Fibroblast of lung (primary cell): ENCODE results near the gene GYPC. TPM values are rescaled to one million over a fixed set of nuclear protein-coding genes. Genes with fewer than 3 reads are reported as not detected.
"Not testable (repeated sequence)": the region's sequence is repeated elsewhere in the genome, so short reads cannot be mapped to it uniquely, and the experiment has no call there.

ENCODE experiments used
- DNase-seq, 2 donors: peaks; one replicate each; pipeline versions ENCODE4 v3.0.0 to v3.0.0-alpha.2; 2010; ENCODE audit warnings: low read depth in 2 of 2
- H2AFZ ChIP-seq: 2 replicates; pipeline ENCODE4 v1.5.1; 2012; ENCODE audit warnings: low read length, control low read depth, inconsistent platforms
- H3K27ac ChIP-seq: 2 replicates; pipeline ENCODE4 v1.5.1; 2011; ENCODE audit warnings: low read length, control low read depth; ENCODE audit not compliant: insufficient read depth
- H3K27me3 ChIP-seq: 2 replicates; pipeline ENCODE4 v1.5.1; 2011; ENCODE audit warnings: mild to moderate bottlenecking, low read length; ENCODE audit not compliant: control insufficient read depth, insufficient read depth
- H3K36me3 ChIP-seq: 2 replicates; pipeline ENCODE4 v1.5.1; 2011; ENCODE audit warnings: low read length; ENCODE audit not compliant: control insufficient read depth, insufficient read depth
- H3K4me1 ChIP-seq: 2 replicates; pipeline ENCODE4 v1.5.1; 2011; ENCODE audit warnings: low read length; ENCODE audit not compliant: control insufficient read depth, insufficient read depth; ENCODE audit errors: extremely low read depth
- H3K4me2 ChIP-seq: 2 replicates; pipeline ENCODE4 v1.5.1; 2011; ENCODE audit warnings: low read length, control low read depth; ENCODE audit not compliant: insufficient read depth; ENCODE audit errors: extremely low read depth
- H3K4me3 ChIP-seq, 4 experiments: fragments of 200-600 bp in 1 of 4; sonication (generic) in 1 of 4; replicated peaks in 1 of 4; 2 replicates each; pipeline ENCODE4 v1.5.1; 2011 to 2016; ENCODE audit warnings: low read length in 4 of 4, low read depth in 3 of 4, mild to moderate bottlenecking in 3 of 4, control low read depth in 2 of 4, inconsistent platforms in 1 of 4, mixed read lengths in 1 of 4; ENCODE audit not compliant: insufficient read depth in 1 of 4; ENCODE audit errors: control extremely low read depth in 1 of 4
- H3K79me2 ChIP-seq: 2 replicates; pipeline ENCODE4 v1.5.1; 2012; ENCODE audit warnings: mild to moderate bottlenecking, low read length, inconsistent platforms; ENCODE audit not compliant: control insufficient read depth, insufficient read depth
- H3K9ac ChIP-seq: 2 replicates; pipeline ENCODE4 v1.5.1; 2011; ENCODE audit warnings: mild to moderate bottlenecking, low read length, control low read depth; ENCODE audit not compliant: insufficient read depth
- H3K9me3 ChIP-seq: 2 replicates; pipeline ENCODE4 v1.5.1; 2012; ENCODE audit warnings: low read depth, low read length; ENCODE audit not compliant: control insufficient read depth, insufficient read depth
- H4K20me1 ChIP-seq: 2 replicates; pipeline ENCODE4 v1.5.1; 2011; ENCODE audit warnings: low read length; ENCODE audit not compliant: control insufficient read depth, insufficient read depth; ENCODE audit errors: extremely low read depth
- EZH2 ChIP-seq: IDR thresholded peaks from 2 replicates; pipeline ENCODE4 v1.5.1; 2012; ENCODE audit warnings: low read length, control low read depth, mild to moderate bottlenecking; ENCODE audit errors: missing control alignments
- polyA plus RNA-seq, 2 donors: library from polyadenylated mRNA; depleted of rRNA in 1 of 2; stranded (reverse) in 1 of 2; unstranded in 1 of 2; fragments of >200 nt; gene quantifications; 2 replicates each; pipeline ENCODE4 v1.2.1, GENCODE V29; 2011 to 2012; ENCODE audit warnings: missing spikeins in 1 of 2
- total RNA-seq: library from RNA; depleted of rRNA; stranded (reverse); fragments of >200 nt; gene quantifications from 2 replicates; pipeline ENCODE4 v1.2.1, GENCODE V29; 2014
- TF ChIP-seq, protein P1 (sequence below), 2 donors: IDR thresholded peaks in 1 of 2; conservative IDR thresholded peaks in 1 of 2; 1 replicate in 1 of 2; 2 replicates in 1 of 2; pipeline ENCODE4 v1.5.1; 2011 to 2012; ENCODE audit warnings: low read length in 2 of 2, control low read depth in 1 of 2, inconsistent platforms in 1 of 2, low read depth in 1 of 2, mild to moderate bottlenecking in 1 of 2

Gene GYPC
- total and polyA plus RNA-seq, 2 donors (not counting 1 experiment from before 2014, with no cell fraction given), result 135 to 167 TPM

DNA sequence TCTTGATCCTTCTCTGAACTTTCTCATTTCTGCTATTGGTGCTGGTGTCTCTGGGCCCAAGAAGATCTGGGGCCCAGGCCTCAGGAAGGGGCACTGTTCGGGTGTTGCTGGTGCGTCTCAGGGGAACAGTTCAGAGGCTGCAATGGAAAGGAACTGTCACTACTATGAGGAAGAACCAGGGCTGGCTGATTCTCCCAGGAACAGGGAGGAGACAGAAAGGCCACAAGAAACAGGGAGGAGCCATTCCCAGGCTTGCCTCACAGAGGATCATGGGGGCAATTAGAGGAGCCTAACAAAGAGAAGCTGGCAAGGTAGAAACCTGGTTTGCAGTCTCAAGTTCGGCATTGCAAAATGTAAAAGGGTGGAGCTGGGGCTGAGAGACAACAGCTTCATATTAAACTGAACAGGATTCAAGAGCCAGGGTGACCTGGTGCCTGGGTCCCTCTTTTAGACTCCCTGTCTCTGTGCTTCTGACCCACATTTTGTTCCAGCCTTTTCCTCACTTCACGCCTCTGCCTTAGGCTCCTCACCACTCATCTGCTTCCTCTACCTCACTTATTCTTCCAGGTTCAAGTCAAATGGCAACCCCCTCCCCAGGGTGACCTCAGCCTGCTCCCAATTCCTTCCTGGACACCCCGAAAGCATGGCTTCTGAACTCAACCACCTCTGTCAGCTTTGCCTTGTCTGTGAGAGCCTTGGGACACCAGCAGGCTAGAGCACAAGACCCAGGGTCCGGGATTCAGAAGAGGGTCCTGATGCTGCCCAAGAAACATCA lies 58.4 kb downstream of the GYPC start:
- no peak overlapping the region for H3K4me2 ChIP-seq
- no peak overlapping the region for H2AFZ ChIP-seq
- H3K9me3 ChIP-seq, result no peaks in the 10 kb centered on the region
- no peaks in the 10 kb centered on the region for H3K79me2 ChIP-seq
- H3K4me1 ChIP-seq, result no peaks in the 10 kb centered on the region
- no peak overlapping the region for H3K4me3 ChIP-seq
- no peaks in the 10 kb centered on the region for H3K36me3 ChIP-seq
- no peaks in the 10 kb centered on the region for H3K27me3 ChIP-seq
- H3K9ac ChIP-seq, result no peak overlapping the region
- no peak for TF ChIP-seq EZH2
- TF ChIP-seq, protein P1, sequence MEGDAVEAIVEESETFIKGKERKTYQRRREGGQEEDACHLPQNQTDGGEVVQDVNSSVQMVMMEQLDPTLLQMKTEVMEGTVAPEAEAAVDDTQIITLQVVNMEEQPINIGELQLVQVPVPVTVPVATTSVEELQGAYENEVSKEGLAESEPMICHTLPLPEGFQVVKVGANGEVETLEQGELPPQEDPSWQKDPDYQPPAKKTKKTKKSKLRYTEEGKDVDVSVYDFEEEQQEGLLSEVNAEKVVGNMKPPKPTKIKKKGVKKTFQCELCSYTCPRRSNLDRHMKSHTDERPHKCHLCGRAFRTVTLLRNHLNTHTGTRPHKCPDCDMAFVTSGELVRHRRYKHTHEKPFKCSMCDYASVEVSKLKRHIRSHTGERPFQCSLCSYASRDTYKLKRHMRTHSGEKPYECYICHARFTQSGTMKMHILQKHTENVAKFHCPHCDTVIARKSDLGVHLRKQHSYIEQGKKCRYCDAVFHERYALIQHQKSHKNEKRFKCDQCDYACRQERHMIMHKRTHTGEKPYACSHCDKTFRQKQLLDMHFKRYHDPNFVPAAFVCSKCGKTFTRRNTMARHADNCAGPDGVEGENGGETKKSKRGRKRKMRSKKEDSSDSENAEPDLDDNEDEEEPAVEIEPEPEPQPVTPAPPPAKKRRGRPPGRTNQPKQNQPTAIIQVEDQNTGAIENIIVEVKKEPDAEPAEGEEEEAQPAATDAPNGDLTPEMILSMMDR (conservative IDR thresholded peaks at IDR 0.05 in 1 of 2, IDR thresholded peaks at IDR 0.05 in 1 of 2; ENCODE audit: low read depth in 1 of 2, low read length in 2 of 2), result no peak
- DNase-seq, result no peak
- H4K20me1 ChIP-seq, result no peaks in the 10 kb centered on the region
- no peak overlapping the region for H3K27ac ChIP-seq

DNA sequence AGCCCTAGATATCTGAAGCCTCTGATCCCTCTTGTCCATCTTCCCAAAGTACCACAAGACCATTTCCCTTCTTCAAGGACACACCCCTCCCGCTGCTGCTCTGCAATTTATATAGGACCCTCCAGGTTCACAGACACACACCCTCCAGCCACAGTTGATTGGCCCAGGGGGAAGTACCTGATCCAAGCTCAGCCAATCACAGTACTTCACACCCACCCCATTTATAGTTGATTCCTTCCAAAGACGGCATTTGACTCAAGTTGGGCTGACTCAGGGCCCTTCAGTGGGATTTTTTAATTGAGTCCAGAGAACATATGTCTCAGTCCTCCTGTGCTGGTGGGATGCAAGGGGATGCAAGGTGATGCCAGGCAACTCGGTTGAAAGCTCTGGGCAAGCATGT lies 59.2 kb downstream of the GYPC start:
- Histone ChIP-seq H3K27ac (no peak overlapping the region), H3K9me3 (no peaks in the 10 kb centered on the region), H3K4me2 (no peak overlapping the region), H3K36me3 (no peaks in the 10 kb centered on the region), H3K27me3 (no peaks in the 10 kb centered on the region), H3K4me1 (no peaks in the 10 kb centered on the region), H3K9ac (no peak overlapping the region), H3K4me3 (no peak overlapping the region), H2AFZ (no peak overlapping the region), H4K20me1 (no peaks in the 10 kb centered on the region), H3K79me2 (no peaks in the 10 kb centered on the region)
- TF ChIP-seq, protein P1 (conservative IDR thresholded peaks at IDR 0.05 in 1 of 2, IDR thresholded peaks at IDR 0.05 in 1 of 2; ENCODE audit: low read depth in 1 of 2, low read length in 2 of 2), result no peak
- TF ChIP-seq EZH2, result no peak
- DNase-seq, result no peak

DNA sequence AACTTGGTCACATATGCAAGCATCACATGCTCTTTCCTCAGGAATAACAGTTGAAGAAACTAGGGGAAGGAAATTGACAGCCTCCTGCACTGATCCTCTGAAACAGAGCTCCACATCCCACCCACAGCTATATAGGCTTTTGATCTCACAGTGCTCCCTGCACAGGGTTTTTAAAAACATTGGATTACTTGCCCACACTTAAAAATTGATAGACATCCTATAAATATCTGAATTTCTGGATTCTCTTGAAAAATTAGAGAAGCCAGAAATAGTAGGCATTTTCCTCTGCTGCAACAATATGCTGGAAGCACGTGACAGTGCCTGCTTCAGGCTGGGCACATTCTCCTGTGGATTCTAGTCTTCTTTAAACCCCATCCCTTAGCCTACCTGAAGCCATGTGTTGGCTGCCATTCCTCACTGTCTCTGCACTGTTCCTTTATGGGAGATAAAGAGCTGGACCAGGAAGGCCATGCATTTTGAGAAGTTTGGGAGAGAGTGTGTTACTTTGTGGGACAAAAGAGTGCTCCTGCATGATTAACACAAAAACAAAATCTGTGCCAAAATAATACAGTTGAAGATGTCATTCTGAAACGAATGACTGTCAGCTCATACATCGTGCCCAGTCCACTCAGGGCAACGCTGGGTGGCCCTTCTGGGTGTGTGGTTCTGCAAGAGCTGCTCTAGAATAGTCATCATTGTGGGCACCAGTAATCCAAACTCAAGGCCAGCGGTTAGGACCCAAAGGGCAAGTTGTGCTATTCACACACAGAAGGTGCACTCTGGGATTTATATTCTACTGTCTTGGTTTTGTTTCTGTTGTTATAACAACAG lies 59.8 kb downstream of the GYPC start:
- Histone ChIP-seq H3K4me3 (no peak overlapping the region), H3K27ac (no peak overlapping the region), H3K79me2 (no peaks in the 10 kb centered on the region), H2AFZ (no peak overlapping the region), H3K9me3 (no peaks in the 10 kb centered on the region), H3K9ac (no peak overlapping the region), H3K4me2 (no peak overlapping the region), H3K36me3 (no peaks in the 10 kb centered on the region), H3K27me3 (no peaks in the 10 kb centered on the region), H3K4me1 (no peaks in the 10 kb centered on the region), H4K20me1 (no peaks in the 10 kb centered on the region)
- DNase-seq, result no peak
- TF ChIP-seq EZH2, result no peak
- TF ChIP-seq, protein P1 (conservative IDR thresholded peaks at IDR 0.05 in 1 of 2, IDR thresholded peaks at IDR 0.05 in 1 of 2; ENCODE audit: low read depth in 1 of 2, low read length in 2 of 2), result no peak

DNA sequence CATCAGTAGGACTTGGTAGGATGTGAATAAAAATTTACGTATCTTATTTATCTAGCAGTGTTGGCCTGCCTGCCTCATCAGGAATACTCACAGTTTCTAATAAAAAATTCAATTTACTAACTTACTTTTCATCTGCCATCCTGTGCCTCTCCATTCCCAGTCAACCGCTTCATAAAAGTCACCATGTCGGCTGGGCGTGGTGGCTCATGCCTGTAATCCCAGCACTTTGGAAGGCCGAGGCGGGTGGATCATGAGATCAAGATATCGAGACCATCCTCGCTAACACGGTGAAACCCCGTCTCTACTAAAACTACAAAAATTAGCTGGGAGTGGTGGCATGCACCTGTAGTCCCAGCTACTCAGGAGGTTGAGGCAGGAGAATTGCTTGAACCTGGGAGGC lies 61.3 kb downstream of the GYPC start:
- H3K27ac ChIP-seq, H3K9me3 ChIP-seq, DNase-seq, H3K9ac ChIP-seq, H4K20me1 ChIP-seq, H2AFZ ChIP-seq, H3K4me1 ChIP-seq, H3K27me3 ChIP-seq, H3K4me2 ChIP-seq, H3K79me2 ChIP-seq, H3K36me3 ChIP-seq, H3K4me3 ChIP-seq: not testable (repeated sequence)
